ENCODE measurements around the gene AKAP8. TPM values are rescaled to one million over a fixed set of nuclear protein-coding genes. Genes with fewer than 3 reads are reported as not detected.

The AKAP8 gene
- total RNA-seq, 2 donors from 2014 or later: 18.7 to 54.9 TPM

GRCh38 chr19:15425321-15425950 lies 45.8 kb upstream of the AKAP8 start:
- Histone ChIP-seq H3K27me3 (replicated peaks; ENCODE audit: insufficient read depth) (no peaks in the 10 kb centered on the region), H3K36me3 (peaks cover 62% of the 10 kb centered on the region), H3K27ac (no peak overlapping the region), H3K9me3 (no peaks in the 10 kb centered on the region), H3K4me1 (ENCODE audit: control insufficient read depth in 1 of 2, low read depth in 2 of 2) (peaks cover 4 to 22% of the 10 kb centered on the region in 2 donors), H3K4me3 (no peak overlapping the region)
- ATAC-seq (ENCODE audit: insufficient number of reproducible peaks, low FRiP score, low read depth) (no peak), DNase-seq (ENCODE audit: low spot score) (no peak)
- TF ChIP-seq CTCF (IDR thresholded peaks at IDR 0.05): no peak

DNA sequence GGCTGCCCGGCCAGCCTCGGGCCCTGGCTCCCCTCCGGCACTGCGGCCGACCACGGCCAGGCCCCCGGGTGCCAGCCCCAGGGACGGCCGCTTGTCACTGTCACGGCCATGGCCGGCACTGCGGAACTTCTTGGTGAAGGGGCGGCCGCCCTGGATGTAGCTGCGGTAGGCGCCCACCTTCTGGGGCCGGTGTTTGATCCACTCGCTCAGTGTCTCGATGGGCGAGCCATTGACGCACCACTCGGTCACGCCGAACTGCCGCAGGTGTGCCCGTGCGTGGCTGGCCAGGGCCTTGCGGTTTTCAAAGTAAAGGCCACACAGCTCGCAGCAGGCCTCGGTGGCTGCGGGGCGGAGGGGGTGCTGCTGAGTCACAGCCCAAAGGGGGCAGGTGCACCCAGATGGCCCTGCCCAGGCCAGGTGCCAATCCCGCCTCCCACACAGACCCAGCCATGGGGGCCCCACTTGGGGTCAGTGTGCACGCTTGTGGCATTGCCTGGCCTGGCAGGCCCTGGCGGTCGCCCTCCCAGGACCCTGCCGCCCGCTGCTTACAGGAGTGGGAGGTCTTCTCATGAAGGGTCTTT lies 45.2 kb upstream of the AKAP8 start:
- Histone ChIP-seq H3K4me3 (no peak overlapping the region), H3K27ac (no peak overlapping the region), H3K4me1 (ENCODE audit: control insufficient read depth in 1 of 2, low read depth in 2 of 2) (peaks cover 2 to 19% of the 10 kb centered on the region in 2 donors), H3K9me3 (no peaks in the 10 kb centered on the region), H3K36me3 (peaks cover 61% of the 10 kb centered on the region), H3K27me3 (replicated peaks; ENCODE audit: insufficient read depth) (no peaks in the 10 kb centered on the region)
- ATAC-seq (ENCODE audit: insufficient number of reproducible peaks, low FRiP score, low read depth) (no peak), DNase-seq (ENCODE audit: low spot score) (no peak)
- TF ChIP-seq CTCF (IDR thresholded peaks at IDR 0.05): no peak

DNA sequence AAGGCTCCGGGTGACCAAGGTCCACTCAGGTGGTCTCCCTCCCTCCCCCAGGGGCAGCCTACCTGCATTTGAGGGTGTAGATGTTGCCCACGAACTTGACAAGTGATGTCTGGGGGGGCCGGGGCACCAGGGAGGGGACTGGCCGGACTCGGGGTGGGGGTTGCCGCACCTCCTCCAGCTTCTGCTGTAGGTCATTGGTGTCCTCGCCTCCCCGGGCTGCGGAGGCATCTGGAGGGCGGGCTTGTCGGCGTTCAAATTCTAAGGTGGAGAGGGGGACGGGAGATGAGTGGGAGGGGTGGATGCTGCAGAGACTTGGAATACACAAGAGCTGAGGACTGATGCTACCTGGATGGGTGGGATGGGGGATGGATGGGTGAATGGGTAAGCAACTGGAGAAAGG lies 44.5 kb upstream of the AKAP8 start:
- H3K9me3 ChIP-seq: no peaks in the 10 kb centered on the region
- no peak overlapping the region for H3K27ac ChIP-seq
- peaks cover 61% of the 10 kb centered on the region for H3K36me3 ChIP-seq
- H3K4me1 ChIP-seq (ENCODE audit: control insufficient read depth in 1 of 2, low read depth in 2 of 2): peaks cover 2 to 23% of the 10 kb centered on the region in 2 donors
- no peaks in the 10 kb centered on the region for H3K27me3 ChIP-seq (replicated peaks; ENCODE audit: insufficient read depth)
- DNase-seq (ENCODE audit: low spot score) (no peak), ATAC-seq (ENCODE audit: insufficient number of reproducible peaks, low FRiP score, low read depth) (no peak)
- no peak overlapping the region for H3K4me3 ChIP-seq
- TF ChIP-seq CTCF (IDR thresholded peaks at IDR 0.05): no peak

GRCh38 chr19:15423130-15423529 lies 43.5 kb upstream of the AKAP8 start:
- Histone ChIP-seq H3K4me1 (ENCODE audit: control insufficient read depth in 1 of 2, low read depth in 2 of 2) (peaks cover 2 to 23% of the 10 kb centered on the region in 2 donors), H3K27ac (peak overlapping the region in 1 of 2 donors; percentile 9), H3K36me3 (peaks cover 53% of the 10 kb centered on the region), H3K4me3 (no peak overlapping the region), H3K27me3 (replicated peaks; ENCODE audit: insufficient read depth) (no peaks in the 10 kb centered on the region), H3K9me3 (no peaks in the 10 kb centered on the region)
- no peak for ATAC-seq (ENCODE audit: insufficient number of reproducible peaks, low FRiP score, low read depth)
- TF ChIP-seq CTCF (IDR thresholded peaks at IDR 0.05): no peak
- DNase-seq (ENCODE audit: low spot score): no peak

DNA sequence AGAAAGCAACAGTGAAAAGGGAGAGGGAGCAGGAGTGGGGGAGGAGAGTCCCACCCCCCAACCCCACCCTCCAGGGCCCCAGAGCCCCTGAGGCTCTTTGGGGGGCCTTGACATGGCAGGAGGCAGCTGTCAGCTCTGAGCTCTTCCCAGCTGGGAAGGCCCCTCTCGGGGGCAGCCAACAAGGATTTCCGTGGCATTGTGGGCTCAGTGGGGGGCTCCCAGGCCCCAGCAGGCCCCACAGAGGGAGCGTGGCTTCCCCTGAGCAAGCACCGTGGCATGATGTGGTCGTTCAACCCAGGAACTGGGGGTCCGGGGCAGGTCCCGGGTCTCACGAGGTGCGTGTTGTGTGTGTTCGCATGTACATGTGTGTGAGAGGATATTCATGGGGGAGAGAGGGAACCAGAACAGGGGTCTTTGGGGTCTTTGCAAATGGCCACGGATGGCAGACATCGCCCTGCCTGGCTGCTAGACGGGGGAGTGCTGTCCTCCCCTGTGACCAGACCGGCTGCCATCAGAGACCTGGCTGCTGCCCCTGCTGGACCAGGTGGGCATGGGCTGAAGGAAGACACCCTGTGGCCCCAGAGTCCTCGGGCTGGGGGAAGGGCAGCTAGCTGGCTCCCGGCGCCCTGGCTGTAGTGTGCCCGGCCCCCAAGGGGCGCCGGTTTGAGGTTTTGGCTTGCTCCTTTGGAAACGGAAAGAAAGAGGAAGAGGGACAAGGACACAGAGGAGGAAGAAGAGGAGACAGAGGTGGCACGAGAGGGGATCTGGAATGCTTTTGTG lies 42.9 kb upstream of the AKAP8 start:
- DNase-seq (ENCODE audit: low spot score) (no peak), ATAC-seq (ENCODE audit: insufficient number of reproducible peaks, low FRiP score, low read depth) (no peak)
- Histone ChIP-seq H3K27me3 (replicated peaks; ENCODE audit: insufficient read depth) (no peaks in the 10 kb centered on the region), H3K9me3 (no peaks in the 10 kb centered on the region), H3K27ac (peak overlapping the region; percentile 53 to 62), H3K36me3 (peaks cover 49% of the 10 kb centered on the region), H3K4me1 (ENCODE audit: control insufficient read depth in 1 of 2, low read depth in 2 of 2) (peaks cover 5 to 26% of the 10 kb centered on the region in 2 donors), H3K4me3 (no peak overlapping the region)
- no peak for TF ChIP-seq CTCF (IDR thresholded peaks at IDR 0.05)
